Activated CD4-positive, alpha-beta T cell treated with anti-CD3 and anti-CD28 coated beads for 24 hours (primary cell): ENCODE data around the gene C12orf43.

Source experiments
- DNase-seq, 2 donors: peaks; one replicate each; pipeline ENCODE4 v3.0.0-alpha.2; 2020; ENCODE audit warnings: low read depth in 2 of 2

C12orf43 gene

DNA sequence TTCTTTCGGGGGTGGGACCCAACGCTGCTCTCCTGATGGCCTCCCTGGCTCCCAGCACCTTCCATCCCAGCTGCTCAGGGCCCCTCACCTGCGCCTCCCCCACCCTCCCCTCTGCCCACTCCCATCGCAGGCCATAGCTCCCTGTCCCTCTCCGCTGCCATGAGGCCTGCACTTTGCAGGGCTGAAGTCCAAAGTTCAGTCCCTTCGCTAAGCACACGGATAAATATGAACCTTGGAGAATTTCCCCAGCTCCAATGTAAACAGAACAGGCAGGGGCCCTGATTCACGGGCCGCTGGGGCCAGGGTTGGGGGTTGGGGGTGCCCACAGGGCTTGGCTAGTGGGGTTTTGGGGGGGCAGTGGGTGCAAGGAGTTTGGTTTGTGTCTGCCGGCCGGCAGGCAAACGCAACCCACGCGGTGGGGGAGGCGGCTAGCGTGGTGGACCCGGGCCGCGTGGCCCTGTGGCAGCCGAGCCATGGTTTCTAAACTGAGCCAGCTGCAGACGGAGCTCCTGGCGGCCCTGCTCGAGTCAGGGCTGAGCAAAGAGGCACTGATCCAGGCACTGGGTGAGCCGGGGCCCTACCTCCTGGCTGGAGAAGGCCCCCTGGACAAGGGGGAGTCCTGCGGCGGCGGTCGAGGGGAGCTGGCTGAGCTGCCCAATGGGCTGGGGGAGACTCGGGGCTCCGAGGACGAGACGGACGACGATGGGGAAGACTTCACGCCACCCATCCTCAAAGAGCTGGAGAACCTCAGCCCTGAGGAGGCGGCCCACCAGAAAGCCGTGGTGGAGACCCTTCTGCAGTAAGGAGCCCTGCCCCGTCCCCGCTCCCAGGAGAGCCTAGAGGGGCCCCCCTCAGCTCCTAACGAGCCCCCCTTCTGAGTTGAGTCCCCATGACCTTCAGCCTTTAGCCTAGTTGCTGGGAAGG is 37.7 kb downstream of the C12orf43 start, which contains the start of gene HNF1A:
HNF1A (plus strand) TSS at position 248 of the 924 bp plus-strand sequence; CDS start at position 474, 226 bp downstream.
- no peak for DNase-seq

DNA sequence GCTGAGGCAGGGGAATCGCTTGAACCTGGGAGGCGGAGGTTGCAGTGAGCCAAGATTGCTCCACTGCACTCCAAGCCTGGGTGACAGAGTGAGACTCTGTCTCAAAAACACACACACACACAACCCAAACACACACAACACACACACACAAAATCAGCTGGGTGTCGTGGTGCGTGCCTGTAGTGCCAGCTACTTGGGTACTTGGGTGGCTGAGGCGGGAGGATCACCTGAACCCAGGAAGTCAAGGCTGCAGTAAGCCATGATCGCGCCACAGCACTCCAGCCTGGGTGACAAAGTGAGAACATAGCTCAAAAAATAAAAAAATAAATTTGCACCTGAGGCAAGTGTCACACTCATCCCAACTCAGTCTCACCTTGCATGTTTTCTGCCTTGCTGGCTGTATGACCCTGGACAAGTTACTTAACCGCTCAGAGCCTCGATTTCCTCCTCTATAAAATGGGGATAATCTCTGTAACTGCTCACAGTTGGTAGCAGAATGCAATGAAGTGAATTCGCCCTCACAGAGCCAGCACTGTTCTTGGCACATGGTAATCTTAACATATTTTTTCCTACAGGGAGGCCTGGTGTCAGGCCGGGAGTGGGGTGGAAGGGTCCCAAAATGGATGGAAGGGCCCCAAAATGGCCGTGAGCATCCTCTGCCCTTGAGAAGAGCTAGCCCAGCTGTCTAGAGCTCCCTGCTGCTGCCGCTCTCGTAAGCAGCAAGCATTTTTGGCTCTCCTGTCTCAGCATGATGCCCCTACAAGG is 38.6 kb downstream of the C12orf43 start:
- no peak for DNase-seq

GRCh38 chr12:120972870-120973543 is 43.3 kb downstream of the C12orf43 start:
- DNase-seq: no peak

GRCh38 chr12:120971299-120972180 is 44.7 kb downstream of the C12orf43 start:
- peak in 1 of 2 donors; percentile 4 for DNase-seq

DNA sequence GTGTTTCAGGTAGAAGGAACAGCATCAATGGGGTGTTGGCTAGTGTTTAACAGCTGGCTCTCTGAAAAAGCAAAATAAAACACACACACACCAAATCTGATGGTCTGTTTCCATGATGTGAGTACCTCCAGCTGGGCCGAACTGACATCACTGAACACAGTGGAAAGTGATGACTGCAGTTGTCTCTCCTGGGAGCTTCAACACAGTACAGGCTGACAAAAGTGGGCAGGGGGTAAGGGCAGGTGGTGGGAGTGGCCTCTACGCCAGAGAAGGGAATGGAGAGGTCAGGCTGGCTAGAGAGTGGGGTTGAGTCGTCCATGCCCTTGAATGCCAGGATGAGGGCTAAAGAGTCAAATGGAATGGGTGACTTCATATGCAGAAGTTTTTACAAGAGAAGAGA is 46.0 kb downstream of the C12orf43 start:
- DNase-seq: no peak

DNA sequence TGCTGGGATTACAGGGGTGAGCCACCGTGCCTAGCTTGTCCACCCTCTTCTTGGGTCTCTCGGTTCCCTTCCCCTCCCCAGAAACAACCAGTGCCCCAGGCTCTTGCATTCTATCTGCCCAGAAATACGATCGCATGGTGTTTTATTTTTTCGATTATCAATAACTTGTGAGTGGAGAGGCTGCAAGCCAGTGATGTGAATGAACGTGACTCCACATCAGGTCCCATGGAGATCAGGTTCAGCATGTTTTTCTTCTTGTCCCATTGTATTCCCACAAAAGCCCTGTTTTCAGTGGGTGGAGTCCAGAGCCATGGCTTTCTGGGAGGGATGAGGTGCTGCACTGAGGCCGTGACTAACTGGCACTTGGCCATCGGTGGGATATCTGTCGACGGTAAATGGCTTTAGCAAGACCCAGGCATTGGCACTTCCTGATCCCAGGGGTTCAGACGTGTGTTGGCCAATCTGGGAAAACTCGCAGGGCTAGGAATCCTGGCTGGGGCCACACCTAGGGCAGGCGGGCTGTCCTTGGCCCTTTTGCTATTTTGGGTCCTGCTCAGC is 50.7 kb downstream of the C12orf43 start:
- DNase-seq: no peak

DNA sequence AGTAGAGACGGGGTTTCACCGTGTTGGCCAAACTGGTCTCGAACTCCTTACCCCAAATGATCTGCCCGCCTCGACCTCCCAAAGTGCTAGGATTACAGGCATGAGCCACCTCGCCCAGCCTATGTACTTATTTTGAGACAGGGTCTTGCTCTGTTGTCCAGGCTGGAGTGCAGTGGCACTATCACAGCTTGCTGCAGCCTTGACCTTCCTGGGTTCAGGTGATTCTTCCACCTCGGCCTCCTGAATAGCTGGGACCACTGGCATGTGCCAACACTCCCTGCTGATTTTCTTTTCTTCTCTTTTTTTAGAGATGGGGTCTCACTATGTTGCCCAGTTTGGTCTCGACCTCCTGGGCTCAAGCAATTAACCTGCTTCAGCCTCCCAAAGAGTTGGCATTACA is 52.0 kb downstream of the C12orf43 start:
- DNase-seq: no peak

GRCh38 chr12:120962532-120963020 is 53.7 kb downstream of the C12orf43 start:
- no peak for DNase-seq

DNA sequence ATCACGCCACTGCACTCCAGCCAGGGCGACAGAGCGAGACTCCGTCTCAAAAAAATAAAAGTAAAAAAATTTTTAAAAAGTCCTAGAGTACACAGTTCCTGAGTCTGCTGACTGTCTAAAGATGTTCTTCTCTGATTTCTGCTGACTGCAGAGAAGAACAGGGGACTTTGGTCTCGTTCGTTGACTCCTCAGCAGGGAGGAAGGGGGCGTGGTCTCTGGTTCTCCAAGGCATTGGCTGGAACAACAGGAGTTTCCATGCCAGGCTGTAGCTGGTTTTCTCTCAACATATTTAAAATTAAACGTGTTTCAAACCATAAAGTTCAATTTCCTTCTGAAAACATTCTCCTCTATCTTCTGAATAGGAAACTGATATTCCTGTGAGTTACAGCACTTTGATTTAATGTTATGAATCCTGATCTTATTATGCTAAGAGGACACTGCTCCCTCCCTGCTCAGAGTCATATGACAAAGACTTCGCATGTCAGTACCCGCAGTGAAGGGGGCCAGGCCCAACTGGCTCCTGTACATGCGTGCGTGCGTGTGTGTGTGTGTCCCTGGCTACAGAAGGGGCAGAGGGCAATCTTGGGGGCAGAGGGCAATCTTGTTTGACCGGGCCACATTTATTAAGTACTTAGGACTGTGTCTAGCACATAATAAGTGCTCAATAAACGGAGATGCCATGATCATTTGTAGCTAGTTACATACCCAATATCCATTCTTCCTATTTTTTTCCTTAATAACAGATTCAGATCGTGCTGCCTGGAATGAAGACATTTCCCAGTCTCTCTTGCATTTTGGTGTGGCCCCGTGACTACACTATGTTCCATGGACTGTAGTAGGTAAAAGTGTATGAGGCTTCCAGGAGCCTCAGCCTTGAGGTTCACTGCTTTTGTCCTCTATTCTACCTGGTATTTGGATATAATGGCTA is 54.4 kb downstream of the C12orf43 start:
- DNase-seq: no peak

DNA sequence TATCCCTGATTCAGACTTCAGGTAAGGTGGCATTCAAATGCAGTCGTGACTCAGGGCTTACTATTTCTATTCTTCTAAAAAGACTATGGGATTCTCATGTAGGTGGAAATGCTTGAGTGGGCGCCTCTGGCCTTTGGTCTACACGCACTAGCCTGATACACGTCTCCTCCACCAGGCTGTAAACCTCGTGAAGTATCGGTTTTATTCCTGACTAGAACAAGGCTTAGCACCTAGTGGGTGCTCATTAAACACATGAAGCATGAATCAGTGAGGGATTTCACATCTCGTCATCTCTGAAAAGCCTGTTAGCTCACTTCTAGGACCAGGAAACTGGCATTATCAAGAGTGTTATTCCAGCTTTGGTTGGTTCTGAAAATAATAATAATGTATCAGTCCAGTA is 55.6 kb downstream of the C12orf43 start:
- peak in 1 of 2 donors; percentile 3 for DNase-seq

DNA sequence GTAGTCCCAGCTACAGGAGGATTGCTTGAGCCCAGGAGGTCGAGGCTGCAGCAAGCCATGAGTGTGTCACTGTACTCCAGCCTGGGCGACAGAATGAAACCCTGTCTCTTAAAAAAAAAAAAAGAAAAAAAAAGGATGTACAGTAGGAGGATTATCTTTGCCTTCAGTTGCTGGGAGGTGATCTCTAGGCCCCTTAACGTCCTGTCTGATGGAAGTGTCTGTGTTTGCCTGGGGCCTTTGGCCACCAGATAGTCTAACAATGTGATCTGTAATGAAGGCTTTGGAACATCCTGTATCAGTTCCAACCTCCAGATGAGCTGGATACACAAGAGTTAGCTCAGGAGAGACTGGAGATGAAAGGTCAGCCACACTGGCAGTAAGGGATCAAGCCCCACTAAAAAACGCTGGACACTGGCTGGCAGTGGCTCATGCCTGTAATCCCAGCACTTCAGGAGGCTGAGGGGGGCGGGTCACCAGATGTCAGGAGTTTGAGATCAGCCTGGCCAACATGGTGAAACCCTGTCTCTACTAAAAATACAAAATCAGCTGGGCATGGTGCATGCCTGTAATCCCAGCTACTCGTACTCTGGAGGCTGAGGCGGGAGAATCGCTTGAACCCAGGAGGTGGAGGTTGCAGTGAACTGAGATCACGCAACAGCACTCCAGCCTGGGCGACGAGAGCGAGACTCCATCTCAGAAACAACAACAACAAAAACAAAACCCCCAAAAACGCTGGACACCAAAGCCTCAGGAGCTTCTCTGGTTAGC is 57.0 kb downstream of the C12orf43 start:
- DNase-seq: no peak

DNA sequence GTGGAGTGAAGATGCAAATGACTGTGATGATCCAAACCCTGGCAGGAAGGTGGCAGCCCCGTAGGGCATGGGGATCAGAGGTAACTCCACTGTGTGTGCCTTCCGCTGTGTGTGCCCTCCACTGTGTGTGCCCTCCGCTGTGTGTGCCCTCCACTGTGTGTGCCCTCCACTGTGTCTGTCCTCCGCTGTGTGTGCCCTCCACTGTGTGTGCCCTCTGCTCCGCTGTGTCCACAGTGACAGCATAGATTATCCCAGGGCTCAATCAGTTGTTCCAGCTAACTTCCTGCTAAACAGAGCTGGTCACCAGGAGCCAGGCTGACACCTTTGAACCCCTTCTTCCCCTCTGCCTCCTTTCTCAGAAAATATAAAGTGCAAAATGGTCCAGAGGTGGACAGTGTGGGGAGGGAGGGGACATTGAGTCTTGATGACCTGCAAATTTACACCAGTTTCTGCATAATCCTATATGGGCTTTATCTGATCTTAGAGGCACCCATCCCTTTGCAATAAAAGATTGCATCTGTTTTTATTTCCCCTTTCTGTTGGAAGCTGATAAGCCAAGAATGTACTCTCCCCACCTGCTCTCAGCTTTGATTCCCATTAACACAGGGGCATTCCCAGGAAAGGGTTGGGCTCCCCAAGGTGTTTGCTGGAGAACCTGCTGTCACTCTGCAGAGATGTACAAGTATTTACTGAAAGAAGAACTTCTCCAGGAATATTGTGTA is 59.5 kb downstream of the C12orf43 start:
- no peak for DNase-seq

- no peak for DNase-seq
Measured at GRCh38 chr12:120955232-120955631, 61.1 kb downstream of the C12orf43 start.

- no peak for DNase-seq
Measured at GRCh38 chr12:120950807-120951206, 65.5 kb downstream of the C12orf43 start.
